GM12872 (cell line): Measurements from ENCODE around the gene BGLAP.

Experiments
- CTCF ChIP-seq: IDR thresholded peaks from 3 replicates; pipeline ENCODE4 v1.5.1; 2011; ENCODE audit warnings: low read depth, mild to moderate bottlenecking, low read length, moderate library complexity; ENCODE audit not compliant: insufficient read depth

Gene BGLAP

GRCh38 chr1:156241926-156242325 is at the start of gene BGLAP:
Gene BGLAP (plus strand): TSS chr1:156242184. CDS start chr1:156242232, 48 bp downstream.
- no peak for TF ChIP-seq CTCF

- TF ChIP-seq CTCF = no peak
Measured at GRCh38 chr1:156193208-156193487, 48.8 kb upstream of the BGLAP start.

GRCh38 chr1:156193488-156194299 is 48.3 kb upstream of the BGLAP start, which contains the start of gene SLC25A44:
Gene SLC25A44 (plus strand): TSS chr1:156194104. CDS start chr1:156199848, 5,744 bp downstream.
- TF ChIP-seq CTCF = peak; percentile 54

- TF ChIP-seq CTCF = no peak
Measured at GRCh38 chr1:156194300-156194652, 47.7 kb upstream of the BGLAP start.

GRCh38 chr1:156195853-156196252 is 46.1 kb upstream of the BGLAP start:
- no peak for TF ChIP-seq CTCF

- TF ChIP-seq CTCF = no peak
Measured at GRCh38 chr1:156196445-156196844, 45.5 kb upstream of the BGLAP start.

- no peak for TF ChIP-seq CTCF
Measured at GRCh38 chr1:156198831-156199349, 43.1 kb upstream of the BGLAP start.
